ENCODE measurements around the gene THOC5. TPM values are rescaled to one million over a fixed set of nuclear protein-coding genes. Genes with fewer than 3 reads are reported as not detected.

THOC5 gene
- total and polyA plus RNA-seq, 12 donors: 32.0 to 77.9 (median 39.0) TPM

DNA sequence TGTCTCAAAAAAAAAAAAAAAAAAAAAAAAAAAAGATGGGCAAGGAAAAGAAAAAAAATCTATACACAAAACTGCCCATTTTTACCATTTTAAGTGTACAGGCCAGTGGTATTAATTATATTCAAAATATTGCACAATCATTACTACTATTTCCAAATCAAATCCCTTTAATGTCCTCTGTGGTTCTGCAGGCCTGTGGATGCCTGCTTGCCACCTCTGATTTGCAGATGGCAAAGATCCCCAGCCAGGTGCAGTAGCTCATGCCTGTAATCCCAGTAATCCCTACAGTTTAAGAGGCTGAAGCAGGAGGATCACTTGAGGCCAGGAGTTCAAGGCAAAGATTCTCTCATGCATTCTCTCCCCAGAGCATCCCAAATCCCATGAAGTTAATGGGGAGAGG lies 95.0 kb downstream of the THOC5 start:
- TF ChIP-seq, protein P1, sequence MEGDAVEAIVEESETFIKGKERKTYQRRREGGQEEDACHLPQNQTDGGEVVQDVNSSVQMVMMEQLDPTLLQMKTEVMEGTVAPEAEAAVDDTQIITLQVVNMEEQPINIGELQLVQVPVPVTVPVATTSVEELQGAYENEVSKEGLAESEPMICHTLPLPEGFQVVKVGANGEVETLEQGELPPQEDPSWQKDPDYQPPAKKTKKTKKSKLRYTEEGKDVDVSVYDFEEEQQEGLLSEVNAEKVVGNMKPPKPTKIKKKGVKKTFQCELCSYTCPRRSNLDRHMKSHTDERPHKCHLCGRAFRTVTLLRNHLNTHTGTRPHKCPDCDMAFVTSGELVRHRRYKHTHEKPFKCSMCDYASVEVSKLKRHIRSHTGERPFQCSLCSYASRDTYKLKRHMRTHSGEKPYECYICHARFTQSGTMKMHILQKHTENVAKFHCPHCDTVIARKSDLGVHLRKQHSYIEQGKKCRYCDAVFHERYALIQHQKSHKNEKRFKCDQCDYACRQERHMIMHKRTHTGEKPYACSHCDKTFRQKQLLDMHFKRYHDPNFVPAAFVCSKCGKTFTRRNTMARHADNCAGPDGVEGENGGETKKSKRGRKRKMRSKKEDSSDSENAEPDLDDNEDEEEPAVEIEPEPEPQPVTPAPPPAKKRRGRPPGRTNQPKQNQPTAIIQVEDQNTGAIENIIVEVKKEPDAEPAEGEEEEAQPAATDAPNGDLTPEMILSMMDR (IDR thresholded peaks at IDR 0.05): no peak
- intact Hi-C loops (cut with DNase I): no loop called here
- Histone ChIP-seq H3K9me3 (no peaks in the 10 kb centered on the region), H3K4me3 (no peak overlapping the region), H3K4me1 (peaks cover 0 to 4% (median 0%) of the 10 kb centered on the region in 9 donors), H3K27me3 (no peaks in the 10 kb centered on the region), H3K27ac (no peak overlapping the region), H3K36me3 (no peaks in the 10 kb centered on the region)
- DNase-seq (no peak), ATAC-seq (no peak)

GRCh38 chr22:29457730-29458129 lies 95.8 kb downstream of the THOC5 start:
- DNase-seq: no peak
- Histone ChIP-seq H3K27me3 (no peaks in the 10 kb centered on the region), H3K36me3 (no peaks in the 10 kb centered on the region), H3K27ac (no peak overlapping the region), H3K4me3 (no peak overlapping the region), H3K9me3 (no peaks in the 10 kb centered on the region), H3K4me1 (peaks cover 0 to 4% (median 0%) of the 10 kb centered on the region in 9 donors)
- intact Hi-C loops (cut with DNase I): no loop called here
- TF ChIP-seq, protein P1 (IDR thresholded peaks at IDR 0.05): no peak
- WGBS, 2 donors: 29 to 34% methylated on average over 4 of the region's 4 CpGs
- ATAC-seq: peak in 6 of 8 donors; percentile 45 to 69 (median 59)

DNA sequence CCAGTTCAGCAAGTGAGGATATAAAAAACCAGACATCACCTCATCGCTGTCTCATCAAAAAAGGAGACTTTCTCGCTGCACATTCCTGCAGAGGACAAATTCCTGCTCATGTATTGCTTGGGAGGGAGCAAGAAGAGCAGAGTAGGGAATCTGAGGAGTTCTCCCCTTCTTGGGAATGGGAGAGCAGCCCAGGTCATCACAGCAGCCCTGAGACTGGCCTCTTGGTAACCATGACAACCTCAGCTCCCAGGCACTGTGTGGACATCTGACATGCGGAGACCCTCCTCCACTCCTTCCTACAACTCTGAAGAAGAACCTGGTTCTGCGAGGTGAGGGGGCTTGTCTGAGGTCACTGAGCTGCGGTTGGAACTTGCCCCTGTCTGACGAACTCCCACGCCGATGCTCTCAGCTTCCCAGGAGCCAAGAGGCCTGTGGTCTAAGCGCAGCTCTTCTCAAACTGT lies 97.3 kb downstream of the THOC5 start:
- no peaks in the 10 kb centered on the region for H3K9me3 ChIP-seq
- intact Hi-C loops (cut with DNase I): no loop called here
- no peak for DNase-seq
- no peaks in the 10 kb centered on the region for H3K27me3 ChIP-seq
- H3K27ac ChIP-seq: no peak overlapping the region
- H3K36me3 ChIP-seq: no peaks in the 10 kb centered on the region
- no peak for ATAC-seq
- WGBS, 2 donors: 57 to 62% methylated on average over 9 of the region's 9 CpGs
- H3K4me1 ChIP-seq: peaks cover 0 to 4% (median 0%) of the 10 kb centered on the region in 9 donors
- TF ChIP-seq, protein P1 (IDR thresholded peaks at IDR 0.05): no peak
- no peak overlapping the region for H3K4me3 ChIP-seq

Other genes starting within 250 kb of the THOC5 start
- gene GAS2L1, start 247.1 kb downstream of the THOC5 start, total RNA-seq: 10 to 100 TPM; 10.9 to 35.4 (median 13.6) TPM
- gene GAS2L1, start 247.1 kb downstream of the THOC5 start, polyA plus RNA-seq: 10 to 100 TPM; 29.6 to 45.0 TPM
- 1 to 10 TPM in 8 of 10 donors, under 1 TPM in 2; 0.87 to 4.3 (median 1.6) TPM for gene RASL10A, start 238.1 kb downstream of the THOC5 start, total RNA-seq
- 1 to 10 TPM; 3.1 to 3.8 TPM for gene RASL10A, start 238.1 kb downstream of the THOC5 start, polyA plus RNA-seq
- 10 to 100 TPM; 25.8 to 51.5 (median 29.6) TPM for gene AP1B1, start 165.2 kb downstream of the THOC5 start, total RNA-seq
- 10 to 100 TPM; 18.4 to 29.1 TPM for gene AP1B1, start 165.2 kb downstream of the THOC5 start, polyA plus RNA-seq
- not detected for gene RFPL1, start 115.2 kb downstream of the THOC5 start, total RNA-seq
- not detected for gene RFPL1, start 115.2 kb downstream of the THOC5 start, polyA plus RNA-seq
- under 1 TPM in 7 of 10 donors, not detected in 3; 0.12 to 0.60 (median 0.18) TPM for gene NEFH, start 73.5 kb downstream of the THOC5 start, total RNA-seq
- gene NEFH, start 73.5 kb downstream of the THOC5 start, polyA plus RNA-seq: under 1 TPM; 0.07 to 0.14 TPM
- gene NIPSNAP1, start 27.4 kb upstream of the THOC5 start, total RNA-seq: 10 to 100 TPM; 14.9 to 27.3 (median 21.0) TPM
- 10 to 100 TPM; 13.8 to 16.5 TPM for gene NIPSNAP1, start 27.4 kb upstream of the THOC5 start, polyA plus RNA-seq
- 10 to 100 TPM; 39.2 to 59.4 (median 45.9) TPM for gene NF2, start 49.9 kb upstream of the THOC5 start, total RNA-seq
- gene NF2, start 49.9 kb upstream of the THOC5 start, polyA plus RNA-seq: 10 to 100 TPM in 1 of 2 donors, 1 to 10 TPM in 1; 9.7 to 32.2 TPM
- not detected for gene CABP7, start 166.2 kb upstream of the THOC5 start, total RNA-seq
- under 1 TPM; 0.07 to 0.15 TPM for gene CABP7, start 166.2 kb upstream of the THOC5 start, polyA plus RNA-seq
- gene ZMAT5, start 213.2 kb upstream of the THOC5 start, total RNA-seq: 10 to 100 TPM; 15.1 to 23.9 (median 19.3) TPM
- gene ZMAT5, start 213.2 kb upstream of the THOC5 start, polyA plus RNA-seq: 10 to 100 TPM; 37.6 to 46.7 TPM
- gene UQCR10, start 213.6 kb upstream of the THOC5 start, total RNA-seq: 100 to 1,000 TPM; 296 to 412 (median 358) TPM
- 100 to 1,000 TPM; 614 to 963 TPM for gene UQCR10, start 213.6 kb upstream of the THOC5 start, polyA plus RNA-seq